ENCODE measurements around the gene MATCAP1. TPM values are rescaled to one million over a fixed set of nuclear protein-coding genes. Genes with fewer than 3 reads are reported as not detected.

The MATCAP1 gene
- polyA plus RNA-seq, 1 experiment = 13.1 TPM

DNA sequence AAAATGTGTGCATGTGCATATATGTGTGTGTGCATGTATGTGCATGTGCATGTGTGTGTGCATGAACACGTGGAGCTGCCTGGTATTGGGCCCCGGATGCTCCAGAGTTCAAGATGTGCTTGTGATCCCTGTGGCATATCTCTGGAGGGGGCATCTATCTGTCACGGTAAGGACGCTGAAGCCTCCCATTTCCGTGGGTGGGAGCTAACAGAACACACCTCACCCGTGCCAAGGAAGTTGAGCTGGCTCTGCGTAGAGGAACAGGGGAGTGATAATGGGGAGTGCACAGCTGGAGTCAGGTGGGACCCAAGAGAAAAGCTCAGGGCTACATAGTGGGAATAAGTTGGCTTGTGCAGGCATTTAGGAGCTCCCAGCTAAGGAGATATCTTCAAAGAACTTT is 27.9 kb upstream of the MATCAP1 start:
- no peaks in the 10 kb centered on the region for H3K27me3 ChIP-seq (ENCODE audit: control insufficient read depth, insufficient read depth, low read length)
- H3K4me3 ChIP-seq (ENCODE audit: low read depth, low read length) = no peak overlapping the region
- H3K36me3 ChIP-seq (ENCODE audit: control insufficient read depth, insufficient read depth, low read length) = peaks cover 4% of the 10 kb centered on the region
- CTCF ChIA-PET = interaction anchor here (0.8 kb wide), 1 partner anchor 8 kb away, joined by 5 read pairs; no protein-coding TSS in a partner anchor
- TF ChIP-seq, protein P1, sequence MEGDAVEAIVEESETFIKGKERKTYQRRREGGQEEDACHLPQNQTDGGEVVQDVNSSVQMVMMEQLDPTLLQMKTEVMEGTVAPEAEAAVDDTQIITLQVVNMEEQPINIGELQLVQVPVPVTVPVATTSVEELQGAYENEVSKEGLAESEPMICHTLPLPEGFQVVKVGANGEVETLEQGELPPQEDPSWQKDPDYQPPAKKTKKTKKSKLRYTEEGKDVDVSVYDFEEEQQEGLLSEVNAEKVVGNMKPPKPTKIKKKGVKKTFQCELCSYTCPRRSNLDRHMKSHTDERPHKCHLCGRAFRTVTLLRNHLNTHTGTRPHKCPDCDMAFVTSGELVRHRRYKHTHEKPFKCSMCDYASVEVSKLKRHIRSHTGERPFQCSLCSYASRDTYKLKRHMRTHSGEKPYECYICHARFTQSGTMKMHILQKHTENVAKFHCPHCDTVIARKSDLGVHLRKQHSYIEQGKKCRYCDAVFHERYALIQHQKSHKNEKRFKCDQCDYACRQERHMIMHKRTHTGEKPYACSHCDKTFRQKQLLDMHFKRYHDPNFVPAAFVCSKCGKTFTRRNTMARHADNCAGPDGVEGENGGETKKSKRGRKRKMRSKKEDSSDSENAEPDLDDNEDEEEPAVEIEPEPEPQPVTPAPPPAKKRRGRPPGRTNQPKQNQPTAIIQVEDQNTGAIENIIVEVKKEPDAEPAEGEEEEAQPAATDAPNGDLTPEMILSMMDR (IDR thresholded peaks at IDR 0.05; ENCODE audit: insufficient read depth, low read depth, low read length) = no peak
- no peak for DNase-seq (ENCODE audit: low read depth)
- POLR2A ChIA-PET = no interaction called here

DNA sequence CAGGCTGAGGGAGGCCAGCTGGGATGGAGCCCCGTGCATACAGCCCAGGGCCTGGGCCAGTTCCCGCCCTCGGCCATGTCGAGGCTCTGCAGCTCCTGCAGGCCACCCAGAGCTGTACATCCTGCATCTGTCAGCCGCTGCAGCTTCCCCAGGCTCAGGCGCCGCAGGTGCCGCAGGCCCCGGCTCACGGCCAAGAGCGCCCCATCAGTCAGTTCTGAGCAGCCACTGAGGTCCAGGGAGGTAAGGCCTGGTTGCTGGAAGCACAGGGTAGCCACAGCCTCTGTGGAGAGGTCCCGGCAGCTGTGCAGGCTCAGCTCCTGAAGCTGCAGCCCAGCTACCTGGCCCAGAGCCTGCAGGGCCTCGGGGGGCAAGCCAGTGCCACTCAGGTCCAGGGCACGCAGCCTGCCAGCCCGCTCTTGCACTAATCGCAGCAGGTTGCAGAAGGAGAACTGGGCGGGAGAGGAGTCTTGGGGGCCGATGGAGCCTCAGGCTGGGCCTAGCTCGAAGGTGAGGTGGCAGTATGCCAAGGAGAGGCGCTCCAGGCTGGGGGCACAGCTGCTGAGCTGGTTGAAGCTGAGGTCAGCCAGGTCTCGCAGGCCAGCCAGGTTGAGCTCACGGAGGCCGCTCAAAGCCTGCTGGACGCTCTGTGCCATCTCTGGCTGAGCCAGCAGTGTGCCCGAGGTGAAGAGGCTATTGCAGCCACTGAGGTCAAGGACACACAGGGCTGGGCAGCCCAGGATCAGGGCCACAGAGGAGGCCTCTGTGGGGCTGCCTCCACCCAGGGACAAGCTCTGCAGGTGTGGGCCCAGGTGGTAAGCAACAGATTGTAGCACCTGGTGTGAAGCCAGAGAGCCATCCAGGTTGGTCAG is 26.5 kb upstream of the MATCAP1 start:
- ChIA-PET POLR2A (no interaction called here), CTCF (interaction anchor here (1.6 kb wide), 1 partner anchor 12 kb away, joined by 10 read pairs; the partner anchor contains the start of gene ELMO3)
- H3K4me3 ChIP-seq (ENCODE audit: low read depth, low read length) = no peak overlapping the region
- TF ChIP-seq, protein P1 (IDR thresholded peaks at IDR 0.05; ENCODE audit: insufficient read depth, low read depth, low read length) = no peak
- peaks cover 4% of the 10 kb centered on the region for H3K36me3 ChIP-seq (ENCODE audit: control insufficient read depth, insufficient read depth, low read length)
- H3K27me3 ChIP-seq (ENCODE audit: control insufficient read depth, insufficient read depth, low read length) = no peaks in the 10 kb centered on the region
- DNase-seq (ENCODE audit: low read depth) = no peak

DNA sequence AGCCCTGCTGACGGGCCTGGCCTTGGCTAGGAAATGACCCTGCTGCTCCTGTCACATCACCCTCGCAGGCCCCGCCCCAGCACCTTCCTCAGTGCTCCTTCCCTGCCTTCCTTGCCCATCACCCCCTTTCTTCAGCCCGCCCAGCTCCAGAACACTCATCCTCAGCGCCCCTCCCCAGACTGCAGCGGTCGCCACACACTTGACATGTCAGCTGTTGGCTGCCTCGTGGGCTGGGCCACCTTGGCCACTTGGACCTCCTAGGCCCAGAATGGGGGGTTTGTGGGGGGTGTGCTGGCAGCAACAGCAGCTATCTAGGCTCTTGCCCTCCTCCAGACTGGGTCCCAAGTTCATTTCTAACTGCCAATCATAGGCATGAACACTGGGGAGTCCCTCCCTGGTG is 25.8 kb upstream of the MATCAP1 start:
- Histone ChIP-seq H3K36me3 (ENCODE audit: control insufficient read depth, insufficient read depth, low read length) (peaks cover 4% of the 10 kb centered on the region), H3K27me3 (ENCODE audit: control insufficient read depth, insufficient read depth, low read length) (no peaks in the 10 kb centered on the region), H3K4me3 (ENCODE audit: low read depth, low read length) (no peak overlapping the region)
- ChIA-PET CTCF (interaction anchor here (0.8 to 1.6 kb wide), 2 partner anchors 11 to 12 kb away, joined by 3 to 10 read pairs; partner anchors contain the start of gene ELMO3), POLR2A (interaction anchor here (0.6 kb wide), 1 partner anchor 742 kb away, joined by 3 read pairs; no protein-coding TSS in a partner anchor)
- no peak for DNase-seq (ENCODE audit: low read depth)
- TF ChIP-seq, protein P1 (IDR thresholded peaks at IDR 0.05; ENCODE audit: insufficient read depth, low read depth, low read length) = no peak

DNA sequence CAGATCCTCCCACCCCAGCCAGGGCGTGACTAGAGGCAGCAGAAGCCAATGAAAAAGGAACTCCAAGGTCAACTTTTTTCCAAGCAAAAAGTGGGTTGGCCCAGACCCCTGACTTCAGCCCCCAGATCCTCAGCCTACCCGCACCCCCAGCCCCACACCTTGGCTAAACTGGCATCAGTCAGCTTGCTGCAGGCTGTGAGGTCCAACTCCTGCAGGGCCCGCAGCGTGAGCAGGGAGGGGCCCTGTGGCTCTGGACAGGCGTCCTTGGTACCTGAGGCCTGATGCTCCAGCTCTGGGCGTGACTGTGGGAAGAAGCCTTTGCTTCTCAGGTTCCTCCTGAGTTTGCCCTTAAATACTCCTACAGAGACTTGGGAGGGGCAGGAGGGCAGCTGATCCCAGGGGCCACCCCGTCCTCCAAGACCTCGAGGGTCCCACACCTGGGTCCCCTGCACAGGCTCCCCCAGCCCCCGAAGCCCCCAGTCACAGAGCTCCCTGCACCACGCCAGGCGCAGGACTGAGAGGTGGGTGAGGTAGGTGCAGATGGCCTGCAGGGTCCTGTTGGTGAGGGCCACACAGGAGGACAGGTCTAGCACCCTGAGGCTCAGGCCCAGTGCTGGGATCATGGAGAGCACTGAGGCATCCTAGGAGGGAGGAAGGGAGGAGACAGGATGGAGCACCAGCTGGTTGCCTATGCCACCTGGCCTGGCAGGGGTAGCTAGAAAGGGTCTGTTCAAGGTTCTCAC is 24.6 kb upstream of the MATCAP1 start:
- H3K4me3 ChIP-seq (ENCODE audit: low read depth, low read length) = no peak overlapping the region
- no peaks in the 10 kb centered on the region for H3K27me3 ChIP-seq (ENCODE audit: control insufficient read depth, insufficient read depth, low read length)
- CTCF ChIA-PET = interaction anchor here (0.8 to 1.6 kb wide), 3 partner anchors 10 to 187 kb away, joined by 3 to 10 read pairs (median 4); partner anchors contain the start of genes ELMO3 and NOL3
- TF ChIP-seq, protein P1 (IDR thresholded peaks at IDR 0.05; ENCODE audit: insufficient read depth, low read depth, low read length) = no peak
- no peak for DNase-seq (ENCODE audit: low read depth)
- POLR2A ChIA-PET = no interaction called here
- peaks cover 8% of the 10 kb centered on the region for H3K36me3 ChIP-seq (ENCODE audit: control insufficient read depth, insufficient read depth, low read length)

Data from BJ (cell line).